Measurements from ENCODE around the gene LRRC4B. TPM values are rescaled to one million over a fixed set of nuclear protein-coding genes. Genes with fewer than 3 reads are reported as not detected.

LRRC4B gene
- total RNA-seq, 1 donor from 2014 or later = 21.7 TPM

GRCh38 chr19:50537306-50537685 is 30.9 kb downstream of the LRRC4B start:
- TF ChIP-seq, protein P1, sequence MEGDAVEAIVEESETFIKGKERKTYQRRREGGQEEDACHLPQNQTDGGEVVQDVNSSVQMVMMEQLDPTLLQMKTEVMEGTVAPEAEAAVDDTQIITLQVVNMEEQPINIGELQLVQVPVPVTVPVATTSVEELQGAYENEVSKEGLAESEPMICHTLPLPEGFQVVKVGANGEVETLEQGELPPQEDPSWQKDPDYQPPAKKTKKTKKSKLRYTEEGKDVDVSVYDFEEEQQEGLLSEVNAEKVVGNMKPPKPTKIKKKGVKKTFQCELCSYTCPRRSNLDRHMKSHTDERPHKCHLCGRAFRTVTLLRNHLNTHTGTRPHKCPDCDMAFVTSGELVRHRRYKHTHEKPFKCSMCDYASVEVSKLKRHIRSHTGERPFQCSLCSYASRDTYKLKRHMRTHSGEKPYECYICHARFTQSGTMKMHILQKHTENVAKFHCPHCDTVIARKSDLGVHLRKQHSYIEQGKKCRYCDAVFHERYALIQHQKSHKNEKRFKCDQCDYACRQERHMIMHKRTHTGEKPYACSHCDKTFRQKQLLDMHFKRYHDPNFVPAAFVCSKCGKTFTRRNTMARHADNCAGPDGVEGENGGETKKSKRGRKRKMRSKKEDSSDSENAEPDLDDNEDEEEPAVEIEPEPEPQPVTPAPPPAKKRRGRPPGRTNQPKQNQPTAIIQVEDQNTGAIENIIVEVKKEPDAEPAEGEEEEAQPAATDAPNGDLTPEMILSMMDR (conservative IDR thresholded peaks at IDR 0.05) = no peak
- Mint-ChIP-seq H3K36me3 (peaks cover 9% of the 10 kb centered on the region), H3K27ac (no peak overlapping the region), H3K9me3 (peaks cover 11% of the 10 kb centered on the region), H3K27me3 (peaks cover 5% of the 10 kb centered on the region), H3K4me1 (ENCODE audit: unreplicated experiment) (peaks cover 9% of the 10 kb centered on the region), H3K4me3 (no peak overlapping the region)
- DNase-seq (ENCODE audit: extremely low spot score, unreplicated experiment) = no peak

GRCh38 chr19:50536662-50537305 is 31.5 kb downstream of the LRRC4B start:
- peaks cover 6% of the 10 kb centered on the region for H3K4me1 Mint-ChIP-seq (ENCODE audit: unreplicated experiment)

DNA sequence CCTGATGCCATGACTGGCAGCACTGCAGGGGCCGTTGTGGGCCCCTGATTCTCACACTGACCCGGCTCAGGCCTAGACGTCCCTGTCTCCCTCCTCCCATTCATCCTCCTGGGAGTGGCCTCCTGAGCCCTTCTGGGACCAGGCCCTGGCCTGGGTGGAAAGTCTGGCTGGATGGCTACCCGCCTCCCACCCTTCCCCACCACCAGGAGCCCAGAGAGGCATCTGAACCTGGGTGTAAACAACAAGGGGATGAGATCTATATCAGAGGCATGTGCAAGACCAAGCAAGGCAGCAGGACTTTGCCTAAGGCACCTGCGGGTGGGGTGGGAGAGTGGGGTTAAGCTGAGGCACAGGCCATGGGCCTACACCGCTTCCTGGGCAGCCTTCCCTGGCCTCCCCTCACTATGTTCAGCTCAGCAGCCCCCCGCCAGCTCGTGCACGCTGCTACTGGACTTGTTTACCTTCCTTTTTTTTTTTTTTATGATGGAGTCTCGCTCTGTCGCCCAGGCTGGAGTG is 32.5 kb downstream of the LRRC4B start:
- peaks cover 12% of the 10 kb centered on the region for H3K9me3 Mint-ChIP-seq
- no peak overlapping the region for H3K27ac Mint-ChIP-seq
- no peak overlapping the region for H3K4me3 Mint-ChIP-seq
- H3K36me3 Mint-ChIP-seq = peaks cover 9% of the 10 kb centered on the region
- TF ChIP-seq, protein P1 (conservative IDR thresholded peaks at IDR 0.05) = no peak
- peaks cover 5% of the 10 kb centered on the region for H3K27me3 Mint-ChIP-seq
- DNase-seq (ENCODE audit: extremely low spot score, unreplicated experiment) = no peak
- H3K4me1 Mint-ChIP-seq (ENCODE audit: unreplicated experiment) = peaks cover 5% of the 10 kb centered on the region

More at GRCh38 chr19:50536662-50537305, 31.5 kb downstream of the LRRC4B start:
- peaks cover 9% of the 10 kb centered on the region for H3K36me3 Mint-ChIP-seq
- no peak overlapping the region for H3K4me3 Mint-ChIP-seq
- H3K9me3 Mint-ChIP-seq = peaks cover 12% of the 10 kb centered on the region
- H3K27ac Mint-ChIP-seq = no peak overlapping the region
- no peak for DNase-seq (ENCODE audit: extremely low spot score, unreplicated experiment)
- peaks cover 5% of the 10 kb centered on the region for H3K27me3 Mint-ChIP-seq
- TF ChIP-seq, protein P1 (conservative IDR thresholded peaks at IDR 0.05) = no peak

DNA sequence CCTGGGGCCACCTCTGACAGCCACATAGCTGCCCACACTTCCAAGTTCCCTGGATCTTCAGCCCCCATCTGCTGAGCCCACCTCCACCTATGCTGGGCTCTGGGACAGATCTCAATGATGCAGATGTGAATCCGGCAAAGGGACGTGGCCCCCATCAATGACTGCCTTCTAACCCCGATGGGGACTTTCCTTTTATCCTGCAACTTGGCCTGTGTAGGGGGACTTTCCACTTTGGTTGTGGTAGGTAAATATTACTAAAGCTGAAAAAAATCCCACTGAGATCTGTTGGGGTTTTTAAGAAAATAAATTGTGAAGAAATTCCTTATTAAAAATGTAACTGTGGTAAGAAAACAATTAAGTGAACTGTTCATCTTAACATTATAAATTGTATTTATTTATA is 33.8 kb downstream of the LRRC4B start:
- no peak overlapping the region for H3K27ac Mint-ChIP-seq
- H3K9me3 Mint-ChIP-seq = peaks cover 12% of the 10 kb centered on the region
- DNase-seq (ENCODE audit: extremely low spot score, unreplicated experiment) = no peak
- H3K27me3 Mint-ChIP-seq = peaks cover 5% of the 10 kb centered on the region
- TF ChIP-seq, protein P1 (conservative IDR thresholded peaks at IDR 0.05) = no peak
- H3K36me3 Mint-ChIP-seq = peaks cover 9% of the 10 kb centered on the region
- peaks cover 5% of the 10 kb centered on the region for H3K4me1 Mint-ChIP-seq (ENCODE audit: unreplicated experiment)
- H3K4me3 Mint-ChIP-seq = no peak overlapping the region

- Mint-ChIP-seq H3K27ac (no peak overlapping the region), H3K4me1 (ENCODE audit: unreplicated experiment) (peaks cover 5% of the 10 kb centered on the region), H3K4me3 (no peak overlapping the region), H3K36me3 (peaks cover 9% of the 10 kb centered on the region), H3K27me3 (peaks cover 5% of the 10 kb centered on the region), H3K9me3 (peaks cover 12% of the 10 kb centered on the region)
- no peak for DNase-seq (ENCODE audit: extremely low spot score, unreplicated experiment)
- TF ChIP-seq, protein P1 (conservative IDR thresholded peaks at IDR 0.05) = no peak
Observed at GRCh38 chr19:50532952-50533351, 35.3 kb downstream of the LRRC4B start.

Measured in type B pancreatic cell (in vitro differentiated cells).